Smooth muscle cell (in vitro differentiated cells): ENCODE measurements around the gene RANBP1. TPM values are rescaled to one million over a fixed set of nuclear protein-coding genes. Genes with fewer than 3 reads are reported as not detected.

ENCODE experiments used
- DNase-seq: peaks from one replicate; lab custom pipeline; 2025; ENCODE audit not compliant: unreplicated experiment; lab: John Stamatoyannopoulos, UW
- H2AFZ ChIP-seq: fragments of 200-600 bp; sonication (generic); 2 replicates; pipeline ENCODE4 v1.6.0; 2016; ENCODE audit warnings: antibody characterized with exemption, low read depth, mild to moderate bottlenecking
- H3F3A ChIP-seq: fragments of 200-600 bp; sonication (generic); 2 replicates; pipeline ENCODE4 v1.6.0; 2017; ENCODE audit warnings: antibody characterized with exemption, low read depth
- H3K27ac ChIP-seq: fragments of 200-600 bp; sonication (generic); 2 replicates; pipeline ENCODE4 v1.5.1; 2016; ENCODE audit warnings: low read depth, mild to moderate bottlenecking
- H3K27me3 ChIP-seq: fragments of 200-600 bp; sonication (generic); 2 replicates; pipeline ENCODE4 v1.6.1; 2016; ENCODE audit warnings: low read depth, mild to moderate bottlenecking
- H3K36me3 ChIP-seq: fragments of 200-600 bp; sonication (generic); 2 replicates; pipeline ENCODE4 v1.5.1; 2016; ENCODE audit warnings: low read depth
- H3K4me1 ChIP-seq: fragments of 200-600 bp; sonication (generic); 2 replicates; pipeline ENCODE4 v1.5.1; 2016; ENCODE audit warnings: low read depth
- H3K4me2 ChIP-seq: fragments of 200-600 bp; sonication (generic); 2 replicates; pipeline ENCODE4 v1.6.0; 2016; ENCODE audit warnings: mild to moderate bottlenecking
- H3K4me3 ChIP-seq: fragments of 200-600 bp; sonication (generic); 2 replicates; pipeline ENCODE4 v1.5.1; 2016; ENCODE audit warnings: mild to moderate bottlenecking
- H3K79me2 ChIP-seq: fragments of 200-600 bp; sonication (generic); 2 replicates; pipeline ENCODE4 v1.6.0; 2016; ENCODE audit warnings: low read depth, mild to moderate bottlenecking
- H3K9ac ChIP-seq: fragments of 200-600 bp; sonication (generic); 2 replicates; pipeline ENCODE4 v1.6.0; 2016; ENCODE audit warnings: low read depth
- H3K9me3 ChIP-seq: fragments of 200-600 bp; sonication (generic); replicated peaks from 2 replicates; pipeline ENCODE4 v1.5.1; 2016; ENCODE audit warnings: low read depth
- H4K20me1 ChIP-seq: fragments of 200-600 bp; sonication (generic); 2 replicates; pipeline ENCODE4 v1.6.0; 2016; ENCODE audit warnings: low read depth
- CTCF ChIP-seq: fragments of 200-600 bp; sonication (generic); IDR thresholded peaks from 2 replicates; pipeline ENCODE4 v1.5.1; 2017; ENCODE audit warnings: borderline replicate concordance, mild to moderate bottlenecking, antibody characterized with exemption; ENCODE audit not compliant: insufficient read depth, poor library complexity, severe bottlenecking
- WGBS: methylation state at CpG from one replicate; pipeline ENCODE4 v1.1.7; 2016; ENCODE audit warnings: low lambda C conversion rate; 5-methylcytosine and 5-hydroxymethylcytosine counted together
- polyA plus RNA-seq: library from polyadenylated mRNA; unstranded; fragments of >200 nt; fragmentation: Nextera tagmentation; extraction: Ambion mirVana; gene quantifications from 2 replicates; pipeline ENCODE4 v1.2.1, GENCODE V29; 2016
- total RNA-seq: library from RNA; depleted of rRNA; stranded (reverse); fragments of >200 nt; gene quantifications from 2 replicates; pipeline ENCODE4 v1.2.3, GENCODE V29; 2014

The RANBP1 gene
- total and polyA plus RNA-seq, 2 experiments from 2014 or later: 235 to 331 TPM

- WGBS: 97% methylated on average over 32 of the region's 32 CpGs
These were observed 9.6 kb downstream of the RANBP1 start for GRCh38 chr22:20125201-20126174.

GRCh38 chr22:20126284-20127029 lies 10.6 kb downstream of the RANBP1 start:
- Histone ChIP-seq H3K4me1 (no peaks in the 10 kb centered on the region), H3K9ac (no peak overlapping the region), H3K4me3 (no peak overlapping the region), H3K79me2 (peaks cover 10% of the 10 kb centered on the region), H3K36me3 (peaks cover 5% of the 10 kb centered on the region), H3K9me3 (no peaks in the 10 kb centered on the region), H3F3A (peaks cover 16% of the 10 kb centered on the region), H3K4me2 (no peak overlapping the region), H3K27ac (no peak overlapping the region), H3K27me3 (no peaks in the 10 kb centered on the region), H2AFZ (no peak overlapping the region), H4K20me1 (peaks cover 27% of the 10 kb centered on the region)
- WGBS: 96% methylated on average over 19 of the region's 19 CpGs
- TF ChIP-seq CTCF: no peak
- no peak for DNase-seq

More at GRCh38 chr22:20125201-20126174, 9.6 kb downstream of the RANBP1 start:
- no peak overlapping the region for H3K27ac ChIP-seq
- H3F3A ChIP-seq: peaks cover 12% of the 10 kb centered on the region
- H3K4me1 ChIP-seq: no peaks in the 10 kb centered on the region
- H3K27me3 ChIP-seq: no peaks in the 10 kb centered on the region
- no peak for DNase-seq
- H4K20me1 ChIP-seq: peaks cover 34% of the 10 kb centered on the region
- no peak overlapping the region for H3K9ac ChIP-seq
- H3K79me2 ChIP-seq: peaks cover 20% of the 10 kb centered on the region
- H3K4me3 ChIP-seq: no peak overlapping the region
- H2AFZ ChIP-seq: no peak overlapping the region
- H3K9me3 ChIP-seq: no peaks in the 10 kb centered on the region
- peaks cover 5% of the 10 kb centered on the region for H3K36me3 ChIP-seq
- no peak overlapping the region for H3K4me2 ChIP-seq
- TF ChIP-seq CTCF: no peak

- Histone ChIP-seq H3F3A (peaks cover 16% of the 10 kb centered on the region), H3K27ac (no peak overlapping the region), H3K4me3 (no peak overlapping the region), H3K36me3 (peaks cover 5% of the 10 kb centered on the region), H2AFZ (no peak overlapping the region), H3K4me1 (no peaks in the 10 kb centered on the region), H3K9ac (no peak overlapping the region), H3K79me2 (peaks cover 6% of the 10 kb centered on the region), H3K4me2 (no peak overlapping the region), H4K20me1 (peaks cover 22% of the 10 kb centered on the region), H3K9me3 (no peaks in the 10 kb centered on the region), H3K27me3 (no peaks in the 10 kb centered on the region)
- WGBS: 95% methylated on average over 15 of the region's 15 CpGs
- no peak for TF ChIP-seq CTCF
- DNase-seq: no peak
These were observed 11.5 kb downstream of the RANBP1 start for GRCh38 chr22:20127318-20127868.
